ENCODE data around the gene PACRG. TPM values are rescaled to one million over a fixed set of nuclear protein-coding genes. Genes with fewer than 3 reads are reported as not detected.

The PACRG gene
- total RNA-seq, 1 experiment from 2014 or later = not detected

DNA sequence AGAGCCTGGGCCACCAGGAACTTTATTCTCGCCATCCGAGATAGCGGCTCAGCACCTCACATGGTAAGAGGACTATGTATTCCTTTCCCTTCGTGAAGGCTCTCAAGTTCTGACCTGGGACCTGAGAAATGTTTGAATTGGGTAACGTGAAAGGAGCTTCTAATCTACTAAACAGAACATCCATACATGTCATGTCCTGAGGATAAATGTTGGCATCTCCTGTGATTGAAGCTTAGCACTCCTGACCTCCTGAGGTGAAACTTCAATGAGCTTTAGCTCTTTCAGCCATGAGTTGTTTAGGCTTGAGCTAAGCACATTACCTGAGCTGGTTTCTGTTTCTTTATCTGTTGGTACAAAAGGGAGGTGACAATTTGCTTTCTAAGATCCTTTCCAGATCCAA is 280.9 kb downstream of the PACRG start:
- DNase-seq (ENCODE audit: low spot score) = no peak

DNA sequence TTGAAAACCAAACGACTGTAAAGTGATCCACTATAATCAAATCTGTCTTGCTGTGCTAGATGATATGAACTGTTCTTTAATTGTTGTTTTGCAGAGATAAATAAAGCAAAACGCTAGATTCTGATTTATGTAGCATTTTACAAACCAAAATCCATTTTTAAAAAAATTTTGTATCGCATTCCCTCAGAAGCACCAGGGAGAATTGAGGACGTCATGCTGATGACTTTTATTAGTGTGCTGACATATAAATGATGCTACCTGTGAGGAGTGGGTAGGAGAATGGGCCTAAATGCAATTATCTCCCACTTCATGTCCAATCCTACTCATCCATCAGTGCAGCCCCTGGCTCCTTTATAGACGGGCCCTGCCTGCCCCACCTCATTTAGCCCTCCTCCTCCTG is 282.4 kb downstream of the PACRG start:
- no peak for DNase-seq (ENCODE audit: low spot score)

DNA sequence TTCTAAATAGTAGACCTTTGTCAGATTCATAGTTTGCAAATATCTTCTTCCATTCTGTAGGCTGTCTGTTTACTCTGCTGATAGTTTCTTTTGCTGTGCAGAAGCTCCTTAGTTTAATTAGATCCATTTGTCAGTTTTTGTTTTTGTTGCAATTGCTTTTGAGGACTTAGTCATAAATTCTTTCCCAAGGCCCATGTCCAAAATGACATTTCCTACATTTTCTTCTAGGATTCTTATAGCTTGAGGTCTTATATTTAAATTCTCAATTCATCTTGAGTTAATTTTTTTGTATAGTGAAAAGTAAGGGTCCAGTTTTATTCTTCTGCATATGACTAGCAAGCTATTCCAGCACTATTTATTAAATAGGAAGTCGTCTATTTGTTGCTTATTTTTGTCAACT is 287.0 kb downstream of the PACRG start:
- no peak for DNase-seq (ENCODE audit: low spot score)

DNA sequence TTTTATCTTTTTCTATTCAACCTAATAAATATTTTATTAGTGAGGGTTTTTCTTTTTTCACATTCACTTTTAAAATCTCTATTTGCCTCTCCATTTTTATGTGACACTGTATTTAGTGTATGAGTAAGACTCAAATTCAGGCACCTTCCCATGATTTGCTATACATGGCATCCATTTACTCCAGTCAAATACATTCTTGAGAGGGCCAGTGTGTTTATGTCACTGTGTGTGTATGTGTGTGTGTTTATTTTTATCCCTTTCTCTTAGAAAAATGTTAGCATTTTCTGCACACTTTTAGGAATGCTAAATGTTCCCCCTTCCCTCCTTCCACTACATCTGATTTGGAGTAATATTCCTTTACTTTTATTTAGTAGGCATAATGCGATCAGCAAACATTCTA is 290.0 kb downstream of the PACRG start:
- DNase-seq (ENCODE audit: low spot score) = no peak

DNA sequence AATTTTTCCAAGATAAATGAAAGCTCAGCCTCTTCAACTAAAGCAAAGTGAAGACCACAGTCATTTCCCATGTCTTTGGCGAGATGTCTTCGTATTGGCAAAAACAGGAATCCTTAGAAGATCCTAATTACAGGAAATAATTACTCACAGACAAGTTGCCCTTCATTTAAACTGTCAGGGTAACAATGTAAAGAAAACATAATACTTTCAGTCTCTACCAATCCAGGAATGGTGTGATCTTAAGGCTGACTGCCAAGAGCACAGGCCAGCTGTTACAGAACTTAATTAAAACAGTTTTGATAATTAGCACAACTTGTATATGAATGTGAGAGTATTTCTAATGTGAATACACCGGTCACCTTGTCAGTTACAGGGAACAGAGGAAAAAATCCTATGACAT is 292.2 kb downstream of the PACRG start:
- no peak for DNase-seq (ENCODE audit: low spot score)

DNA sequence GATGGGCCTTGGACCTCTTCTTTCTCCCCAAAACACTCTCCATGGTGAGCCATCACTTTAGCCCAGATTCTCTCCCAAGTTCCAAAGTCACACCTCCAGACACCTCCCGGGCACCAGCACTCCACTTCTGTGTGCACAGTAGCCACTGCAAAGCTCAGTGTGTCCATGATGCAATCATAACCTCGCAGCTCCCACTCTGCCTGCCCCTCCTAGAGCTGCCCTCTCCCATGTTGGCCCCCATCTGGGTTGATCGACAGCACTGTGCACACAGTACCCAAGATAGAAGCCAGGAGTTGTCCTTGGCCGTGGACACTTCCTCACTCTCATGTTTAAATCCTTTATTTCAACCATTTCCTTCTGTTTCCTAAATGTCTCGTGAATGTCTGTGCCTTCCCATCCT is 293.3 kb downstream of the PACRG start:
- no peak for DNase-seq (ENCODE audit: low spot score)

DNA sequence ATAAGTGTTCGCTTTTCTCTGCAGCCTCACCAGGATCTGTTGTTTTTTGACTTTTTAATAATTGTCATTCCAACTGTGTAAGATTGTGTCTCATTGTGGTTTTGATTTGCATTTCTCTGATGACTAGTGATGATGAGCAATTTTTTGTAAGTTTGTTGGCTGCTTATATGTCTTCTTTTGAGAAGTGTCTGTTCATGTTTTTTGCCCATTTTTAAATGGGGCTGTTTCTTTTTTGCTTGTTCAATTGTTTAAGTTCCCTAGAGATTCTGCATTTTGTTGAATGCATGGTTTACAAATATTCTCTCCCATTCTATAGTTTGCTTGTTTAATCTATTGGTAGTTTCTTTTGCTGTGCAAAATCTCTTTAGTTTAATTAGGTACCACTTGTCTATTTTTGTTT is 295.9 kb downstream of the PACRG start:
- DNase-seq (ENCODE audit: low spot score) = no peak

DNA sequence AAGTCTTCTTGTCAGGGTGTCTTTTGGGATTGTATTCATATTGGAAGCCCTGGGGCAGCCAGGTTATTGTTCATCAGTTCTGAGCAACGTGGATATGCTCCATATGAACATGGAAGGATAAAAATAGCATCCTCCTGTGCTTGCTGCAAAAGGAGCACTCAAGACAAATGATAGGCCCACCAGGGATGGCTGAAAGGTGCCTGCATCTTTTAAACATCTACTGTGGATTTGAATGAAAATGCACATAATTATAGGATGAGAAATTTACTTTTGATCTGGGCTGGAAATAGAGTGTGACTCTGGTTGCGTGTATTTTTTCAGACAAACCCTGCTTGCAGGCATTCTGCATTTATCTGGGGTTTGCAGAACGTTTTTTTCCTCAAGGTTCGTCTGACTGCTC is 299.1 kb downstream of the PACRG start:
- no peak for DNase-seq (ENCODE audit: low spot score)

DNA sequence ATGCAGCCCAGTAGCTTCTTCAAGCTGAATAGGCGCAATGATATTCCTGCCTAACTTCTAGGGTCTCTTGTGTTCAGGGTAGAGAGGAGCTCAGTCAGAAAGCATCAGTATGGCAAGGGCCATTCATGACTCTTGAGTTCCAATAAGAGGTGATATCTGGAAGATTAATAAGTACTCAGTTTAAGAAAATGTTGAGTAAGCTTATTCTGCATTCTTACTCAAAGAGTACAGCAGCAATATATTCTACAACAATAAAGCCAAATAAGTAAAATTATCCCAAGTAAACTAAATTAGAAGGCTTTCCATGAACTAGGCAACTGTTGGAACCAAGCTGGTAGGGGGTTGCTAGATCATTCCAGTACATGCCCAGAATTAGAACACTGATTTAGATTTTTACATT is 303.2 kb downstream of the PACRG start:
- no peak for DNase-seq (ENCODE audit: low spot score)

DNA sequence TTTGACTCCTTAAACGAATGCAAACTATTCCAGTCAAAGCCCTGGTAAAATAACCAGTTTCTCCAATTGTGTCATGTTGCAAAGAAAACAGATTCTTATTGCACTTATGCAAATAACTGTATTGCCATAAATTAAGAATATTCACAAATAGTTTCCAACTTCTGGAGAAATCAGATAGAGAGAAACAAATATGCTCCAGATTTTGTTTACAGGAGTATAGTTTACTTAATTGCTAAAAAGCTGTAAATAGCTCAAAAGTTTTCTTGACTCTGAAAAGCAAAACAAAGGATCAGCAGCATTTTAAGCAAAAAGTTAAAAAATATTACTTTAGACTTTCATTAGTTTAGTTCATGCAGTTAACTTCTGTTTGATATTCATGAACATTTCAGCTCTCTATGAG is 304.2 kb downstream of the PACRG start:
- no peak for DNase-seq (ENCODE audit: low spot score)

DNA sequence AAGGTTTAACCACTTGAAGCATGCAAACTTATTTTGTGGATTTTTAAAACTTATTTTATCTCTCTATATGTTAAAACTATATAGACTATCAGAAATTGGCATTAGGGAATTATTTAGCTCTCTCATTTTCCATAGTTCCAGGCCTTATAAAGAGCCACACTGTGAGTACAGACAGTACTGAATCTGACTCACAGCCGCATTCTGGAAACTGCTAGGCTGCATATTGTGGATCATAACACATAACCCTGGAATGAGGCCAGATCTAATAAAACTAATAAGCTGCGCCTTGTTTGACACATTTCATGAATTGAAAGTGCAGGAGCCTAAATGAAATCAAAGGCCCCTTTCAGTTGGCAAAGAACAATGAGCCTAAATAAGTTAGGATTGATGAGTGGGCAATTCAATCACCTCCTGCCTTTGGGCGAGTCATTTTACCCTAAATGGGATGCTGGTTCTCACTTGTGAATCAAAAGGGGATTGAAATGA is 308.4 kb downstream of the PACRG start:
- DNase-seq (ENCODE audit: low spot score) = no peak

DNA sequence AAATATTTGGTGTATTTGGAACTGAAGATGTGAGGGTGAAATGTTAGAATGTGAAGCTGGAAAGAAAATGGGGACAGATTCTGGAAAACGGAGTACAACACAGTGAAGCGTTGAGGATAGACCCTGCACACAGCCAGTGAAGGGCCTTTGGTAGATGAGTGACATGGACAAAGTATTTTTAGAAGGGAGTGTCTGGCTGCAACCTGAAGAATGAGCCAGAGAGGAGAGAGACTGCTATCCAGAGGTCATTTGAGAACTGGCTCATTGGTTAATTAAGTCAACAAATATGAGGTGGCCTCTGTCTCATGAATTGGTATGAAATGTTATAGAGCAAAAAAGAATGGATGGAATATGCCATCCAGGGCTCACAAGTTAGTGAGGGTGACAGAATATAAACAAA is 310.5 kb downstream of the PACRG start:
- no peak for DNase-seq (ENCODE audit: low spot score)

DNA sequence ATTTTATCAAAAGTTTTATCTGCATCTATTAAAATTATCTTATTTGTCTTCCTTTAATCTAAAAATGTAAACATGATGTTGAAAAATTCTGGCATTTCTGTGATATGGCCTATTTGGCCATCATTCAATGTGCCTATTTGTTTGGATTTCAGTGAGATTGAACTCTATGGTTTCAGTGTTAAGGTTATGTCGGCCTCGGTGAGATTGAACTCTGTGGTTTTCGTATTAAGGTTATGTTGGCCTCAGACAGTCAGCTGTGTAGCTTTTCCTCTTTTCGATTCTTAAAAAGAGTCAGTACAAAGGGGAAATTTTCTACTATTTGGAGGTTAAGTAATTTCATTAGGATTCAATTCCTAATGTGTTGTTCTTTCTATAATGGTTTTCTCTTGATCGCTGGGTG is 320.6 kb downstream of the PACRG start:
- DNase-seq (ENCODE audit: low spot score) = no peak

DNA sequence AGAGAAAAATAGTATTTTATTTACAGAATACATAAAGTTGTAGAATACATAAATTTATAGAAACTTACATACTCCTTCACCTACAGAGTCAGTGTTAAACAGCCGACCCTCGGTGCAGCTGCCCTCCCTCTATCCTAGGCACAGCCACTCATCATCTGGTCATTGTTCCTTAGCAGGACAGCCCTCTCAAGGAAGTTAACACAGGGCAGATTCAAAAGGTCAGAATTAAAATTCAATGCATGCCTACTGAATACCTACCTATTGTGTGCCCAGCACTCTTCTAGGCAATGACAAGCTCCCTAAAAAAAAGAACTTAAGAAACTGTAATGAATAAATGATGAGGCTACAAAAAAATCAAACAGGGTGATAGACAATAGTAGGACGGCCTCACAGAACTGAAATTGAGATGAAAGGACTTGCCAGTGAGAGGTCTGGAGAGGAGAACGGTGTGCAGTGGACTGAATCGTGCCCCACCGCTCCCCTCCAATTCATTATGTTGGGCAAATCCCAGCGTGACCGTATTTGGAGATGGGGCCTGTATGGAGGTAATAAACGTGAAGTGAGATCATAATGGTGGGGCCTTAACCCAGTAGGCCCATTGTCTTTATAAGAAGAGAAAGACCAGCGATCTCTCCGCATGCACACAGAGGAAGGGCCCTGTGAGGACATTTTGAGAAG is 326.0 kb downstream of the PACRG start:
- DNase-seq (ENCODE audit: low spot score) = no peak

DNA sequence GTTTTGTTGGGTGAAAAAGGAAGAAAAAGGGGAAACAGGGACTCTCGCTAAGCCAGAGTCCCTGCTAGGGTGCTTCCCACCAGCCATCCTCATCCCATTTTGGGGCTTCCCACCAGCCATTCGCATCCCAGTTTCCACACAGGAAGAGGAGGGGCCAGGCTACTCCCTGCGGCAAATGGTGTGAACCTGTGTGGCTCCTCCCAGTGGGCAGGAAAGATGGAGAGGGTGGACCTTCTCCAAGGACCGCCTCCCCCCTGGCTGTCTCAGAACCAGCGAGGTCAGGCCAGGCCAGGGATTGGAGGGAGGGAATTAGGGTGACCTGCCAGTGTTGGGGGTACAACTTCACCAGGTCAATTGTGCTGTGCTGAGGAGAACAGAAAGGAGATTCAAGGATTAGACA is 326.9 kb downstream of the PACRG start:
- no peak for DNase-seq (ENCODE audit: low spot score)

DNA sequence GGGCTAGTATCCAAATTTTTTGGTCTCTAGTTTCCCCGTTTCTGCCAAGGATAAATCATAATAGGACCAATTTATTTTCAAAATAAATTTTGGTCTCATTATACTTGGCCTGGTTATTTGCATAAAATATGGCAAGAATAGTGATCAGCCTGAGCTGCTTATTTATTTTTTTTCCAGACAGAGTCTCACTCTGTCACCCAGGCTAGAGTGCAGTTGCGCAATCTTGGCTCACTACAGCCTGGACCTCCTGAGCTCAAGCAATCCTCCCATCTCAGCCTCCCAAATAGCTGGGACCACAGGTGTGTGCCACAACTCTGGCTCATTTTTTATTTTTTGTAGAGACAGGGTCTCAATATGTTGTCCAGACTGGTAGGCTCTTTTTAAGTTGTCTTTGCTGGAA is 329.5 kb downstream of the PACRG start:
- DNase-seq (ENCODE audit: low spot score) = no peak

DNA sequence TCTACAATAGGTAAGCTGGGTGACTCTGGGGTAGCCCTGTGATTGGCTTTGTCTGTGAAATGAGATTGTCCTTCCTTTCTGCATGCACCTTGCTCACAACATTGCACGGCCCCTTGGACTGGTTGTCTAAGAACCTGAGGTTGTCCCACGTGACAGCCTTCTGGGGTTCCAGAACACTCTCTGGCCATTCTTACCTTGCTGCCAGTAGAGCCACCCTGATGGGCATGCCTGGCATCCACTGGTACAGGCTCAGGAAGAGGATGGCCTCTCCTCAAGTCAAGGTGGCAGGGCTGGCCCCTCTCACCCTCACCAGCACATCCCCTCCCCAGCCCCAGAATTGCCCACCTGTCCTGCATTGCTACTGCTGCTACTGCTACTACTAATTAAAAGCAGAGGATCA is 335.0 kb downstream of the PACRG start:
- no peak for DNase-seq (ENCODE audit: low spot score)

DNA sequence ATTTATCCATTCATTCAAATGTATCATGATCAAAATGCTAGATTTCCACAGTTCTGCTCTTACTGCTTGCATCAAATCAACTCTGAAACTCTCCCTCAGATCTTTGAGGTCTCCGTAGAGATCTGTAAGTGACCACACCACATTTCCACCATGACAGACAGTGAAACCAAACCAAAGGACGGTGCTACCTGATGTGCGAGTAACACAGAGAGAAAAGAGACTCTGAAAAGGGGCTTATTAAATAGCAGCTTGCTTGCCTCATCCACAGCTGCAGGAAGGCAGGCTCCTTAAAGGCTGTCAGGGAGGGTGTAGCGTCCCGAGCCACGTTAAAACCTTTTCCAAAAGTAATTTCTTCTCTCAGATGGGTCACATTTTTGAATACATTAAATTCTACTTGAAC is 335.8 kb downstream of the PACRG start:
- DNase-seq (ENCODE audit: low spot score) = no peak

DNA sequence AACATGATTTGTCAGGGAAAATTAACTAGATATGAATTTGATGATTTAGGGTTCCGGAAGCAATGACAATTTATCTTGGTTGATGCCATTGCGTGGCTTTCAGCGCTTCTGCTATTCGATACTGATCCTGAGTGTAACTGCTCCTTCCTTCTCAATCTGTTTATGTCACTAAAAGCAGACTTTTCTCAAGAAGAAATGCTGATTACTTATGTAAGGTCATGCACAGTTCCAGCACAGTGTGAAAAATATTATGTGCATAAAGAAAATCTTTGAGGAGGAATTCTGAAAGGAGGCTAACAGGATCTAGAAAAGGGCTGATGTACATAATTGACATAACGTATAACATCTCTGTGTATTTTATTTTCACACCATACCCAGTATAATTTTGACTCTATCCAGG is 336.6 kb downstream of the PACRG start:
- no peak for DNase-seq (ENCODE audit: low spot score)

DNA sequence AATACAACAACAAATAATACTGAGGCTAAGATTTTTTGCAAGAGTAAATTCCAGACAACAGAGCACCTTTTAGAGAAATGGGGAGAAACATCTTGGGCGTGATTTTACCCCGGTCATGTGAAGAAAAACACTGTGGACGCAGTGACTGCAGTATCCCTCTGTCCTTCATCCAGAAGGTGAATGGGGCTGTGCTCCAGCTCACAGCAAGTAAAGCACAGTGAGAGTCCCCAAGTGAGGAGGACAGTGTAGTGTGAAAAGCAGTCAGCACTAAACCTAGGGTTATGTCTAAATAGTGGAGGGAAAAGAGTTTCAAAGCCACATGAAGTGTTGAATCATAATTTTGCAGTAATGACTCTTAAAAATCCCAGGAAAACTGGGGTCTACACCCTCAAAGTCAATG is 338.4 kb downstream of the PACRG start:
- DNase-seq (ENCODE audit: low spot score) = no peak

DNA sequence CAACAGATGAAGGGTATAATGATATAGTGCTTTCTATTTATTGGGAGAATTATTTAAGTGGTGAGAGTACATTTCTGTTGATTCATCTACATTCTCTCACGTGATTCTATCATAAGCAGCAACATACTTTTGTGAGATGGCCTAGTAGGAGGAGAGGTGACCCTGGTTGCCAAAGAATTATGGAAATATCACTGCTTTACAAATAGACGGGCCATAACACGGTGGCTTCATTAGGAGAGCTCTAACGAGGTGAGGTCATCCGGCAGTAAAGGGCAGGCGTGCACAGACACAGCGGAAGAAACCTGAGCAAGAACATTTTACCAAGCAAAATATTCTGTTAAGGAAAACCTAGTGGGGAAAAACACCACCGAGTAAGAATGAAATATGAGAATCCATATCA is 349.4 kb downstream of the PACRG start:
- DNase-seq (ENCODE audit: low spot score) = no peak

DNA sequence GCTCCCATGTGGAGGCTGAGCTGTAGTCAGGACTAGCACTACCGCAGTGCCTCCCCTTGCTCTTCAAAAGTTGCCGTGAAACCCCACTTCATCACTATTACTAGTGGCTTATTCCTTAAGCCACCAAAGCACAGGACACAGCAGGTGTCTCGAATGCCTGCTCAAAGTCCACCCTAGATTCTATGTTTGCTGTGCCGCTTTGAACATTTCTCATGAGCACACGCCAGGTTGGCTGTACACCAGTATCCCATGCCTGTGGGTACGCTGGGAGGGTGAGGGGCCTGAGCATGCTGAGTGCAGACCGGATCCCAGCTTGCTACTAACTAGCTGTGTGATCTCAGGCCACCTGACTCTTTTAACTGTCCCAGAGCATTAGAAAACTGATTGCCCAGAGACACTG is 350.9 kb downstream of the PACRG start:
- DNase-seq (ENCODE audit: low spot score) = no peak

DNA sequence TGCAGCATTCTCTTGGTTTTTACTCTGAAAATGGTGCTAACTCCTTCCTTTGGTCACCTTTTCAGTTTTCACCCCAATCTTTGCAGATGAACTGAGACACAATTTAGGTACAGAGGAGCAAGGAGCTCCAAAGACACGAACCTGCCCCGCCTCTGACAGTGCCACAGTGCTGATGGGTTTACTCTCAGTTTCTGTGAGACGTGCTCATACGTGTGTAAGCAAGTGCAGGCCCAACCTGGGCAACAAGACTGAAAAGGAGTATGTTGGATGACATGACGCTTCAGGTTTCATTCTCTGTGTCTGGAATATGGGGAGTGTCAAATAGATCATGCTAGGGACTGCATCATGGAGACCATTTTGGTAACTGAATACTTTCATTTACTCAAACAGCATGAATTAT is 352.5 kb downstream of the PACRG start:
- no peak for DNase-seq (ENCODE audit: low spot score)

DNA sequence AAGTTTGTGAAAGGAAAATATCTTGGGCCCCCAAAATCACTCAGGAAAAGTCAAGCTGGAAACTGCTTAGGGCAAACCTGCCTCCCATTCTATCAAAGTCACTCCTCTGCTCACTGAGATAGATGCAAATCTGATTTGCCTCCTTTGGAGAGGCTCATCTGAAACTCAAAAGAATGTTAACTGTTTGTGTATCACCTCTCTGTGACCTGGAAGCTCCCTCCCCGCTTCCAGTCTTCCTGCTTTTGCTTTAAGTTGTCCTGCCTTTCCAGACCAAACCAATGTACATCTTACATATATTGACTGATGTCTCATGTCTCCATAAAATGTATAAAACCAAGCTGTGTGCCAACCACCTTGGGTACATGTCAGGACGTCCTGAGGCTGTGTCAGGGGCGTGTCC is 355.4 kb downstream of the PACRG start:
- DNase-seq (ENCODE audit: low spot score) = no peak

Data from A172 (cell line).